Stimulated activated memory B cell treated with anti-CD40 and anti-IgM and Interleukin-4, amounts not matched to agents 10 μg/mL and 1 μg/mL and 100 μg/mL, for 72 hours (primary cell): ENCODE measurements around the gene ENC1.
A peak's percentile ranks its signal among the peaks of the same experiment; 100 is the strongest.
"Not testable (repeated sequence)": the region's sequence is repeated elsewhere in the genome, so short reads cannot be mapped to it uniquely, and the experiment has no call there.

ENCODE experiments used
- ATAC-seq: fragments of 150-1000 bp; cut with Tn5 transposase; 2 replicates; pipeline ENCODE4 v1.10.0; 2021
- H3K27ac Mint-ChIP-seq: one replicate; pipeline ENCODE4 v1.8.0; 2022; ENCODE audit warnings: mild to moderate bottlenecking, mixed read lengths
- H3K27me3 Mint-ChIP-seq: one replicate; pipeline ENCODE4 v1.8.0; 2022; ENCODE audit warnings: mixed read lengths
- H3K36me3 Mint-ChIP-seq: one replicate; pipeline ENCODE4 v1.8.0; 2022; ENCODE audit warnings: mixed read lengths
- H3K4me1 Mint-ChIP-seq: one replicate; pipeline ENCODE4 v1.8.0; 2022; ENCODE audit warnings: mixed read lengths
- H3K4me3 Mint-ChIP-seq: one replicate; pipeline ENCODE4 v1.8.0; 2022; ENCODE audit warnings: mild to moderate bottlenecking, moderate library complexity, mixed read lengths
- H3K9me3 Mint-ChIP-seq: one replicate; pipeline ENCODE4 v1.8.0; 2022; ENCODE audit warnings: mixed read lengths

The ENC1 gene

DNA sequence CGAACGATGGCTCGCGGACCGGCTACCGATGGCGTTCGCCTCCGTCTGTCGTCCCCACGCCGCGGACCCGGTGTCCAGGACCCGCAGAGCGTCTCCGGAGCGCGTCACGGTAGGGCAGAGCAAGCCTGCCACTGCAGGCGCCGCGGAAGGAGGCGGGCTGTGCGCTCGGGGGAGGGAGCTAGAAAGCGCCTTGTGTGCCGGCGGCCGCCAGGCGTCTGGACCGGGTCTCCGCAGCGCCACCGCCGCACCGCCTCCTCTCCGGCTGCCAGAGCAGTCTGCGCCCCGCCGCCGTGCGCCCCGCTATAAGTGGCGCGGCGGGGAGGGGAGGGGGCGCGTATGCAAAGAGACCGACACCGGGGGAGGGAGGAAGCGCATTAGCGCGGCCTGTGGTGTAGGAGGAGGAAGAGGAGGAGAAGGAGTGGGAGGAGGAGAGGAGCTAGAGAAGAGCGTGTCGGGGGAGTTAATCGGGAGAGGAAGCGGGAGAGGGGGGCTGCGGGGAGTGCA lies at the start of gene ENC1:
Gene ENC1 (minus strand): TSS at position 279 of the 504 bp plus-strand sequence. CDS start 4,243 bp downstream, outside the sequence.
- Mint-ChIP-seq H3K27me3 (no peaks in the 10 kb centered on the region), H3K36me3 (peaks cover 5% of the 10 kb centered on the region), H3K27ac (peak within 1 kb of the TSS; percentile 86), H3K4me1 (peaks cover 43% of the 10 kb centered on the region), H3K9me3 (no peaks in the 10 kb centered on the region), H3K4me3 (peak within 1 kb of the TSS; percentile 98)
- peak; percentile 90 for ATAC-seq

DNA sequence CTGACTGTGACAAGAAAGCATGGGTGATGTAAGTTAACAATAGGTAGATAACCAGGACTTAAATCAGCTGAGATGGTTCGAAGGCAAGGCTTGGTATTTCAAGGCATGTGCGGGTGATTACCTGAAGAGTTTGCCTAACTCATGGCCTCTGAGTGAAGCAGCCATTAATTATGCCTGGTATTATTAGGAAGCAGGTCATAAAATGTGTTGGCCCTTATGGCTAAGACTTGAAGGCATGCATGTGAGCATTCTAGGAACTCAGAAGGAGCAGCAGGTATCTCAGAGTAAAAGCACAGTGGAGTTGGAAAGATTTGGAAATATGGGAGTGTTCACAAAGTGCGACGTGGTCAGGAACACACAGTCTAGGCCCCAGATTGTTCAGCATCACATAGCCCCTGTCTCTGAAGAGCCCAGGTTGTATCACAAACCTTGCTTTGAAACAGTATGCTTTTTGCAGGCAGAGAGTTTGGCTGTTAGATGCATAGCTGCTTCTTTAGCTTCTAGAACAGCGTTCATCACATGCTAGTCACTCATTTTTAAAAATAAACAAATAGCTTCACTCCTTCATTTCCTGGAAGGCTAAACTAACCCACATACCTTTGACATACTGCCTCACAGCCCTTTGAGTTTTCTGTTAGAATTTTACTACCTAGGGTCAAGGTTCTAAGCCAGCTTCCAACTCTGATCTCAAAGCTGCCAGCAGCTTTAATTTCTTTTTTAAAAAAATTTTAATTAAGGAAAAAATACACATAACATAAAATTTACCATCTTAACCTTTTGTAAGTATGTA lies 46.6 kb upstream of the ENC1 start:
- Mint-ChIP-seq H3K27me3 (no peaks in the 10 kb centered on the region), H3K4me3 (no peak overlapping the region), H3K27ac (no peak overlapping the region), H3K4me1 (peaks cover 21% of the 10 kb centered on the region), H3K36me3 (peaks cover 13% of the 10 kb centered on the region), H3K9me3 (no peaks in the 10 kb centered on the region)
- ATAC-seq, result no peak

- no peaks in the 10 kb centered on the region for H3K9me3 Mint-ChIP-seq
- peaks cover 13% of the 10 kb centered on the region for H3K36me3 Mint-ChIP-seq
- no peaks in the 10 kb centered on the region for H3K27me3 Mint-ChIP-seq
- peaks cover 30% of the 10 kb centered on the region for H3K4me1 Mint-ChIP-seq
- ATAC-seq, result peak; percentile 89
- H3K4me3 Mint-ChIP-seq, result peak overlapping the region; percentile 74
- peak overlapping the region; percentile 61 for H3K27ac Mint-ChIP-seq
Measured at GRCh38 chr5:74685979-74686631, 45.6 kb upstream of the ENC1 start.

DNA sequence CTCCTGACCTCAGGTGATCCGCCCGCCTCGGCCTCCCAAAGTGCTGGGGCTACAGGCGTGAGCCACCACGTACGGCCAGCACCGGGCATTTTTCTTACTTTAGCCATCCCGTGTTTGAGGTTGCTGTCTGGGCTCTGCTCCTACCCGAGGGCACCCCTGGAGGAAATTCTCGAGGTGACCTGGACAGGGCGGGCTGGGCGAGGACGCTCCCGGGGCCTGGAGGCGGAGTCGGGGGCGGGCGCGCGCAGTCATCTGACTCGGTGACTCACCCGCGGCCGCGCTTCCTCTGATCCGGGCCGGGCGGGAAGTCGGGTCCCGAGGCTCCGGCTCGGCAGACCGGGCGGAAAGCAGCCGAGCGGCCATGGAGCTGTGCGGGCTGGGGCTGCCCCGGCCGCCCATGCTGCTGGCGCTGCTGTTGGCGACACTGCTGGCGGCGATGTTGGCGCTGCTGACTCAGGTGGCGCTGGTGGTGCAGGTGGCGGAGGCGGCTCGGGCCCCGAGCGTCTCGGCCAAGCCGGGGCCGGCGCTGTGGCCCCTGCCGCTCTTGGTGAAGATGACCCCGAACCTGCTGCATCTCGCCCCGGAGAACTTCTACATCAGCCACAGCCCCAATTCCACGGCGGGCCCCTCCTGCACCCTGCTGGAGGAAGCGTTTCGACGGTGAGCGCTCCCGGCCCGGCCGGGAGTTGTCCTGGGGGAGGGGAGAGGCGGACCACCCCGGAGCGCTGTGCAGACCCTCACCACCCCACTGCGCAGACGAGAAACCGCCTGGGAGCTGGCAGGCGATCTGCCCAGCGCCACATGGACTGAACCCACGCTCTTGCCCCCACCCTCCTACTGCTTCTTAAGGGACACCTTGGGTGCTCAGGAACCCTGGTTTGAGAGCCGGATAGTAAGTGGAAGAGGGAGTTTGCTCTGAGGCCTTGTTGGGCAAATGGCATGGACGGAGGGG lies 44.6 kb upstream of the ENC1 start, which contains the start of gene HEXB:
Gene HEXB (plus strand): TSS at position 334 of the 952 bp plus-strand sequence. CDS start 28 bp downstream, at position 362.
- H3K4me1 Mint-ChIP-seq, result peaks cover 30% of the 10 kb centered on the region
- peak within 1 kb of the TSS; percentile 76 for H3K4me3 Mint-ChIP-seq
- H3K36me3 Mint-ChIP-seq, result peaks cover 4% of the 10 kb centered on the region
- peak within 1 kb of the TSS; percentile 61 for H3K27ac Mint-ChIP-seq
- H3K9me3 Mint-ChIP-seq, result no peaks in the 10 kb centered on the region
- peak; percentile 89 for ATAC-seq
- no peaks in the 10 kb centered on the region for H3K27me3 Mint-ChIP-seq

GRCh38 chr5:74679966-74680365 lies 39.4 kb upstream of the ENC1 start:
- H3K27me3 Mint-ChIP-seq, result peaks cover 12% of the 10 kb centered on the region
- H3K4me1 Mint-ChIP-seq, result peaks cover 12% of the 10 kb centered on the region
- H3K9me3 Mint-ChIP-seq, result no peaks in the 10 kb centered on the region
- no peak for ATAC-seq
- no peak overlapping the region for H3K27ac Mint-ChIP-seq
- H3K4me3 Mint-ChIP-seq, result no peak overlapping the region
- no peaks in the 10 kb centered on the region for H3K36me3 Mint-ChIP-seq

DNA sequence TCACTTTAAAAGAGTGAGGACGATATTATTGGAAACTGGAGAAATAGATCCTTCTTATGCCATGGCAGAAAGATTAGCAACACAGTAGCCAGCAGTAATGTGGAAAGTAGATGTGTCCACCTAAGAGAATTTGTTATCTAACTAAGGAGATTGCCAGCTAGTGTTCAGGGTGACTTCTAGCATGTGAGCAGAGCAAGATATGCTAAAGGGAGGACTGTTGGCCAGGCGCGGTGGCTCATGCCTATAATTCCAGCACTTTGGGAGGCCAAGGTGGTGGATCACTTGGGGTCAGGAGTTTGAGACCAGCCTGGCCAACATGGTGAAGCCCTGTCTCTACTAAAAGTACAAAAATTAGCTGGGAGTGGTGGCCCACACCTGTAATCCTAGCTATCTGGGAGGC lies 38.8 kb upstream of the ENC1 start:
- not testable (repeated sequence) for ATAC-seq, H3K27ac Mint-ChIP-seq, H3K9me3 Mint-ChIP-seq, H3K36me3 Mint-ChIP-seq, H3K4me3 Mint-ChIP-seq
- peaks cover 12% of the 10 kb centered on the region for H3K27me3 Mint-ChIP-seq
- H3K4me1 Mint-ChIP-seq, result peaks cover 12% of the 10 kb centered on the region

- H3K4me3 Mint-ChIP-seq, H3K27ac Mint-ChIP-seq, H3K9me3 Mint-ChIP-seq, ATAC-seq, H3K36me3 Mint-ChIP-seq: not testable (repeated sequence)
- H3K27me3 Mint-ChIP-seq, result peaks cover 12% of the 10 kb centered on the region
- H3K4me1 Mint-ChIP-seq, result peaks cover 12% of the 10 kb centered on the region
Measured at GRCh38 chr5:74678123-74678522, 37.6 kb upstream of the ENC1 start.

- not testable (repeated sequence) for ATAC-seq, H3K4me1 Mint-ChIP-seq, H3K4me3 Mint-ChIP-seq, H3K27ac Mint-ChIP-seq, H3K36me3 Mint-ChIP-seq, H3K9me3 Mint-ChIP-seq
- peaks cover 24% of the 10 kb centered on the region for H3K27me3 Mint-ChIP-seq
Measured at GRCh38 chr5:74676466-74676865, 35.9 kb upstream of the ENC1 start.

- H3K36me3 Mint-ChIP-seq, result peaks cover 4% of the 10 kb centered on the region
- H3K9me3 Mint-ChIP-seq, result peaks cover 3% of the 10 kb centered on the region
- H3K4me3 Mint-ChIP-seq, result no peak overlapping the region
- H3K27me3 Mint-ChIP-seq, result peaks cover 23% of the 10 kb centered on the region
- no peak overlapping the region for H3K27ac Mint-ChIP-seq
- no peak for ATAC-seq
- no peaks in the 10 kb centered on the region for H3K4me1 Mint-ChIP-seq
Measured at GRCh38 chr5:74673011-74673790, 32.7 kb upstream of the ENC1 start.

DNA sequence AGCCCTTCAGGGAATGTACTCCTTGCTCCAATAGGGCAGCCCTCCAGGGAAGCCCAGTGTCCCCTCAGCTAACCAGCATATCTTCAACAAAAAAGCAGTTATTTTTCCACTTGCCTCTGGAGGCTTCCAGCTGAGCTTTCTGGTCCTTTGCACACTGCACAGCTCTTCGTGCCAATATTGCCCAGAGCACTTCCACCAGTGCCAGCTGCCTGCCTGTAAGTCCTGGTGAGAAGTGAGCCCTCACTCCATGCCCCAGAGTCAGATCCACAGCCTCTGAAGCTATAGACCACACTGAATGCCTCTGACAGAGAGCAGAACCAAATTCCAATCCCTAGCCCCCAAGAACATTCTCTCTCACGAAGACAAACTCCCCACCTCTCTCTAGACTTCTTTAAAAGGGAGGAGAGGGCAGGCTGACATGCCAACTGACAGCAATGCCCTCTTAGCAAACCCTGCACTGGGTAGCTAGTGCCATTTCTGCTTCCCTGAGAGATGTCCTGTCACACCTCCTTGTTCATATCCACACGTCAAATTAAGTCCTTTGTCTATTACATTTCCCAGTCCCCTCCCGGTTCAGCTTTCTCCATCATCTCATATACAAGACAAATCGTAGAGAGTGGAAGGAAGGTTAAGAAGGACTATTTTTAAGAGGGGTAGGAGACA lies 31.8 kb upstream of the ENC1 start:
- ATAC-seq, result no peak
- H3K27ac Mint-ChIP-seq, result no peak overlapping the region
- peaks cover 23% of the 10 kb centered on the region for H3K27me3 Mint-ChIP-seq
- no peak overlapping the region for H3K4me3 Mint-ChIP-seq
- peaks cover 3% of the 10 kb centered on the region for H3K9me3 Mint-ChIP-seq
- H3K4me1 Mint-ChIP-seq, result no peaks in the 10 kb centered on the region
- peaks cover 4% of the 10 kb centered on the region for H3K36me3 Mint-ChIP-seq

GRCh38 chr5:74670396-74671038 lies 30.0 kb upstream of the ENC1 start:
- Mint-ChIP-seq H3K36me3 (peaks cover 4% of the 10 kb centered on the region), H3K27ac (no peak overlapping the region), H3K4me3 (no peak overlapping the region), H3K4me1 (no peaks in the 10 kb centered on the region), H3K9me3 (peaks cover 3% of the 10 kb centered on the region), H3K27me3 (peaks cover 23% of the 10 kb centered on the region)
- no peak for ATAC-seq

GRCh38 chr5:74669821-74670220 lies 29.3 kb upstream of the ENC1 start:
- H3K4me3 Mint-ChIP-seq, result no peak overlapping the region
- peaks cover 4% of the 10 kb centered on the region for H3K36me3 Mint-ChIP-seq
- ATAC-seq, result no peak
- peaks cover 3% of the 10 kb centered on the region for H3K9me3 Mint-ChIP-seq
- no peaks in the 10 kb centered on the region for H3K4me1 Mint-ChIP-seq
- no peak overlapping the region for H3K27ac Mint-ChIP-seq
- peaks cover 23% of the 10 kb centered on the region for H3K27me3 Mint-ChIP-seq

GRCh38 chr5:74667396-74667795 lies 26.9 kb upstream of the ENC1 start:
- no peak for ATAC-seq
- no peak overlapping the region for H3K4me3 Mint-ChIP-seq
- H3K9me3 Mint-ChIP-seq, result peaks cover 3% of the 10 kb centered on the region
- no peaks in the 10 kb centered on the region for H3K4me1 Mint-ChIP-seq
- peaks cover 4% of the 10 kb centered on the region for H3K36me3 Mint-ChIP-seq
- peaks cover 31% of the 10 kb centered on the region for H3K27me3 Mint-ChIP-seq
- H3K27ac Mint-ChIP-seq, result no peak overlapping the region
